ENCODE results near the gene THPO.

DNA sequence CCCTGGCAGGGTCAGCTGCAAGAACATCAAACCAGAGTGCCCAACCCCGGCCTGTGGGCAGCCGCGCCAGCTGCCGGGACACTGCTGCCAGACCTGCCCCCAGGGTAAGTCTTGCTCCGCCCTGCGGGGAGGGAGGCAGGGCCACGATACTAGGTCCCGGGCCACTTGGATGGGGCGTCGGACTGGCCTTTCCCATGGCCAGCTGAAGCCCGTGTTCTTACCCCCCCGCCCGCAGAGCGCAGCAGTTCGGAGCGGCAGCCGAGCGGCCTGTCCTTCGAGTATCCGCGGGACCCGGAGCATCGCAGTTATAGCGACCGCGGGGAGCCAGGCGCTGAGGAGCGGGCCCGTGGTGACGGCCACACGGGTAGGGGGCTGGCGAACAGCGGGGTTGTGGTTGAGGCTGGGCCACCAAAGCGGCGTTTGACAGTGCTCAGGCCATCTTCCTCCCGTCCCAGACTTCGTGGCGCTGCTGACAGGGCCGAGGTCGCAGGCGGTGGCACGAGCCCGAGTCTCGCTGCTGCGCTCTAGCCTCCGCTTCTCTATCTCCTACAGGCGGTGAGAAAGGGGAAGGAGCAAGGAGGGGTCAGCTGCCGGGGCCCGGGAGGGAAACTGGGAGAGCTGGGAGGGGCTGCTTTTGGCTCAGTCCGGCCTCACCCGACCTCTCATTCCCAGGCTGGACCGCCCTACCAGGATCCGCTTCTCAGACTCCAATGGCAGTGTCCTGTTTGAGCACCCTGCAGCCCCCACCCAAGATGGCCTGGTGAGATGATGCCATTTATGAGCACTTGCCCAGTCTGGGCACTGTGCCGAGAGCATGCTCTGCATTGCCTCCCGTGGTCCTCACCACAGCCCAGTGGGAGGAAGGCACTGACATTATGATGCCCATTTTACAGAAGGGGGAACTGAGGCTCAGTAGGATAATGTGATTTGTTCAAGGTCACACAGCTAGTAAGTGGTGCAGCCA is 3.5 kb upstream of the THPO start:
- TF ChIP-seq, protein P1, sequence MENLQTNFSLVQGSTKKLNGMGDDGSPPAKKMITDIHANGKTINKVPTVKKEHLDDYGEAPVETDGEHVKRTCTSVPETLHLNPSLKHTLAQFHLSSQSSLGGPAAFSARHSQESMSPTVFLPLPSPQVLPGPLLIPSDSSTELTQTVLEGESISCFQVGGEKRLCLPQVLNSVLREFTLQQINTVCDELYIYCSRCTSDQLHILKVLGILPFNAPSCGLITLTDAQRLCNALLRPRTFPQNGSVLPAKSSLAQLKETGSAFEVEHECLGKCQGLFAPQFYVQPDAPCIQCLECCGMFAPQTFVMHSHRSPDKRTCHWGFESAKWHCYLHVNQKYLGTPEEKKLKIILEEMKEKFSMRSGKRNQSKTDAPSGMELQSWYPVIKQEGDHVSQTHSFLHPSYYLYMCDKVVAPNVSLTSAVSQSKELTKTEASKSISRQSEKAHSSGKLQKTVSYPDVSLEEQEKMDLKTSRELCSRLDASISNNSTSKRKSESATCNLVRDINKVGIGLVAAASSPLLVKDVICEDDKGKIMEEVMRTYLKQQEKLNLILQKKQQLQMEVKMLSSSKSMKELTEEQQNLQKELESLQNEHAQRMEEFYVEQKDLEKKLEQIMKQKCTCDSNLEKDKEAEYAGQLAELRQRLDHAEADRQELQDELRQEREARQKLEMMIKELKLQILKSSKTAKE (IDR thresholded peaks at IDR 0.05; ENCODE audit: low read depth, poor library complexity, severe bottlenecking), result no peak
- TF ChIP-seq, protein P2, sequence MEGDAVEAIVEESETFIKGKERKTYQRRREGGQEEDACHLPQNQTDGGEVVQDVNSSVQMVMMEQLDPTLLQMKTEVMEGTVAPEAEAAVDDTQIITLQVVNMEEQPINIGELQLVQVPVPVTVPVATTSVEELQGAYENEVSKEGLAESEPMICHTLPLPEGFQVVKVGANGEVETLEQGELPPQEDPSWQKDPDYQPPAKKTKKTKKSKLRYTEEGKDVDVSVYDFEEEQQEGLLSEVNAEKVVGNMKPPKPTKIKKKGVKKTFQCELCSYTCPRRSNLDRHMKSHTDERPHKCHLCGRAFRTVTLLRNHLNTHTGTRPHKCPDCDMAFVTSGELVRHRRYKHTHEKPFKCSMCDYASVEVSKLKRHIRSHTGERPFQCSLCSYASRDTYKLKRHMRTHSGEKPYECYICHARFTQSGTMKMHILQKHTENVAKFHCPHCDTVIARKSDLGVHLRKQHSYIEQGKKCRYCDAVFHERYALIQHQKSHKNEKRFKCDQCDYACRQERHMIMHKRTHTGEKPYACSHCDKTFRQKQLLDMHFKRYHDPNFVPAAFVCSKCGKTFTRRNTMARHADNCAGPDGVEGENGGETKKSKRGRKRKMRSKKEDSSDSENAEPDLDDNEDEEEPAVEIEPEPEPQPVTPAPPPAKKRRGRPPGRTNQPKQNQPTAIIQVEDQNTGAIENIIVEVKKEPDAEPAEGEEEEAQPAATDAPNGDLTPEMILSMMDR (IDR thresholded peaks at IDR 0.05 in 2 of 3, conservative IDR thresholded peaks at IDR 0.05 in 1 of 3; ENCODE audit: control insufficient read depth in 2 of 3, extremely low read depth in 1 of 3, insufficient read depth in 1 of 3, low read depth in 3 of 3, low read length in 3 of 3), result no peak
- TF ChIP-seq CREM (IDR thresholded peaks at IDR 0.05; ENCODE audit: low read depth), result no peak
